GM21529 (cell line): ENCODE measurements around the gene IL19.
"Not testable (repeated sequence)": the region's sequence is repeated elsewhere in the genome, so short reads cannot be mapped to it uniquely, and the experiment has no call there.

Source experiments
- ATAC-seq: cut with Tn5 transposase; IDR thresholded peaks from one replicate; pipeline ENCODE4 v1.9.1; 2021; ENCODE audit not compliant: unreplicated experiment

Gene IL19

GRCh38 chr1:206739411-206740076 lies 31.0 kb upstream of the IL19 start:
- peak; percentile 87 for ATAC-seq

GRCh38 chr1:206741142-206741701 lies 29.4 kb upstream of the IL19 start:
- ATAC-seq: no peak

GRCh38 chr1:206742719-206743383 lies 27.7 kb upstream of the IL19 start:
- no peak for ATAC-seq

- no peak for ATAC-seq
Observed at GRCh38 chr1:206744683-206745082, 25.9 kb upstream of the IL19 start.

GRCh38 chr1:206745301-206745700 lies 25.3 kb upstream of the IL19 start:
- no peak for ATAC-seq

- no peak for ATAC-seq
Observed at GRCh38 chr1:206748348-206749030, 22.1 kb upstream of the IL19 start.

GRCh38 chr1:206751891-206752290 lies 18.7 kb upstream of the IL19 start:
- no peak for ATAC-seq

GRCh38 chr1:206752481-206752880 lies 18.1 kb upstream of the IL19 start:
- no peak for ATAC-seq

GRCh38 chr1:206753141-206753540 lies 17.4 kb upstream of the IL19 start:
- ATAC-seq: no peak

GRCh38 chr1:206754011-206754410 lies 16.6 kb upstream of the IL19 start:
- no peak for ATAC-seq

- no peak for ATAC-seq
Observed at GRCh38 chr1:206757524-206758266, 12.9 kb upstream of the IL19 start.

- ATAC-seq: no peak
Observed at GRCh38 chr1:206760590-206760989, 10.0 kb upstream of the IL19 start.

- ATAC-seq: no peak
Observed at GRCh38 chr1:206761159-206761768, 9.3 kb upstream of the IL19 start.

- ATAC-seq: not testable (repeated sequence)
Observed at GRCh38 chr1:206762741-206763364, 7.7 kb upstream of the IL19 start.

GRCh38 chr1:206765771-206766170 lies 4.8 kb upstream of the IL19 start:
- not testable (repeated sequence) for ATAC-seq

- peak; percentile 50 for ATAC-seq
Observed at GRCh38 chr1:206766251-206766856, 4.2 kb upstream of the IL19 start.

- ATAC-seq: no peak
Observed at GRCh38 chr1:206768472-206769303, 1.9 kb upstream of the IL19 start.

- peak; percentile 69 for ATAC-seq
Observed at GRCh38 chr1:206769304-206769731, 1.3 kb upstream of the IL19 start.

- no peak for ATAC-seq
Observed at GRCh38 chr1:206771338-206771692, 742 bp downstream of the IL19 start.
